Measurements from ENCODE around the gene EHBP1L1. TPM values are rescaled to one million over a fixed set of nuclear protein-coding genes. Genes with fewer than 3 reads are reported as not detected.

EHBP1L1 gene
- total RNA-seq, 1 experiment from 2014 or later: 15.3 TPM

DNA sequence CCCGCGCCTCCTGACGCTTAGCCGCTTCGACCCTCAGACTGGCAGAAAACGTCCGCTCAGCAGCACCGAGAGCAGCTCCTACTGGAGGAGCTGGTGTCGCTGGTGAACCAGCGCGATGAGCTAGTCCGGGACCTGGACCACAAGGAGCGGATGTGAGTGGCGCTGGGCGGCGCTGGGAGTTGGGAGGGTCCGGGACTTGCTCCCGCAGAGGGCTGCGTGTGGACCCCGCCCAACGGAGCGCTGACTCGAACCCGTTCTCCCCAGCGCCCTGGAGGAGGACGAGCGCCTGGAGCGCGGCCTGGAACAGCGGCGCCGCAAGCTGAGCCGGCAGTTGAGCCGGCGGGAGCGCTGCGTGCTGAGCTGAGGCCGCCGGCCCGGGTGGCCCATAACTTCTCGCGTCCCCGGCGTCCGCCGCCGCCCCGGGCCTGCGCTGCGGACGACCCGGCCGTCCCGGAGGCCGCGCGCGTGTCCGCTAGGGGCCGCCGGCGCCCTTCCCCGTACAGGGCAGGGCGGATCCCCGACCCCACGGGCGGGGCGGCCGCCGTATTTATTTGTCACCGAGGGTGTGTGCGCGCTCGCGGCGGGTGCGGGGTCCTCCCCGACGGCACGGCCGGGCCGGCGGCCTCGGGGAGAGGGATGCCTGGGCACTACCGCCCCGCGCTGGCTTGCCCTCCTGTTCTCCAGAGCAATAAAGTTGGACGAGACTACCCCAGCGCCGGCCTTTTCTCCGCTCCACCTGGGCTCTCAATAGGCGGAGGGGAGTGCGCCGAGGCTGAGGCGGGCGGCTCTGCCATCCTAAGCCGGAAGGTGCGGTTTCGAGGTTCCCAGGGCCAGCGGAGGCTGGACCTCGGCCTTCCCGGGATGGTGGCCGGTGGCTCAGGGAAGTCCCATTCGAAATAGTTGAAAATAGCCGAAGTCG, 16.3 kb downstream of the EHBP1L1 start:
- no peak for DNase-seq (ENCODE audit: extremely low read depth, low read depth)

DNA sequence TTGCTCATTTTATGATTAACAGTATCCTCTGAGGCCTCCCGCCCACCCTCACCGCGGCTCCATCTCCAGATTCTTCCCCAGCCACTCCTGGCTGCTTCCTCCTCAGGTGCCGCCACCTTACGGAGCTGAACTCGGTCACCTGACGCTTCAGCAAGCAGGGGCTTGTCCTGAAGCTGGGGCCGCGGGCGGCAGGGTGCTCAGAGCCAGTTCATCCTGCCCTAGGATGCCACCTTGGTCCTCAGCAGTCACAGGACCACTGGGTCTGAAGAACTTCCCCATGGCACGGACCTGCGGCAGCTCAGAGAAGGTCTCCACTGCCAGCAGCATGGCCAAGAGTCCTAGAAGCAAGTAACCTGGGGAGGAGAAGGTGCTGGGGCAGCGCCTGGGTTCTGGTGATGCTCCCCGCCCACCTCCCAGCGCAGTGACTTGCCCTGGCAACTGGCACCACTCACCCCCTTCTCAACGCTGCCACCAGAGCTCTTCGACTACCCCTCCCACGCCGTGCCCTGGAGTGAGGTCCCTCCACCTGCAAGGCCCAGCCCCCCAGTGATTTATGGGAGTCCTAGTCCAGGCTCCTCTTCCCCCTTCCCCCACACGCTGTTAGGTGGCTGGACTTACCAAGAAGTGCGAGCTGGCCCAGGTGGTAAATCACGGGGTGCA, 17.1 kb downstream of the EHBP1L1 start:
- DNase-seq (ENCODE audit: extremely low read depth, low read depth): no peak

GRCh38 chr11:65593518-65594414, 17.9 kb downstream of the EHBP1L1 start:
- no peak for DNase-seq (ENCODE audit: extremely low read depth, low read depth)

DNA sequence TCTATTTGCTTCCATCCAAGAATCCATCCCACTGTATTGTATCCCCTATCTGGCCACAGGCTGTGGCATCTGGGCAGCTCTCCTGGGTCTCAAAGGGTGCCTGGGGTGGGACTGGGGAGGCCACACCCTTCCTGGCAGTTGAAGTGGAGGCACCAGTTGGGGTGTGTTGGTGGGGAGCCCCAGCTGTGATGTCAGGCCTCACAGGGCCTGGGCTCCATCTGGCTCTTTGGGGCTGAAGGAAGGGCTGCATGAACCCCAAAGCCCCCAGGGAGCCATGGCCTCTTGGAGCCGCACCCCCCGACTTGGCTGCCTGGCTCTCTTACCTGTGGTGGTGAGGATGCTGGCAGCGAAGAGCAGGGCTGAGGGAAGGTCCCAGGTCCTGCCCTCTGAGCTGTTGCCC, 19.3 kb downstream of the EHBP1L1 start:
- no peak for DNase-seq (ENCODE audit: extremely low read depth, low read depth)

DNA sequence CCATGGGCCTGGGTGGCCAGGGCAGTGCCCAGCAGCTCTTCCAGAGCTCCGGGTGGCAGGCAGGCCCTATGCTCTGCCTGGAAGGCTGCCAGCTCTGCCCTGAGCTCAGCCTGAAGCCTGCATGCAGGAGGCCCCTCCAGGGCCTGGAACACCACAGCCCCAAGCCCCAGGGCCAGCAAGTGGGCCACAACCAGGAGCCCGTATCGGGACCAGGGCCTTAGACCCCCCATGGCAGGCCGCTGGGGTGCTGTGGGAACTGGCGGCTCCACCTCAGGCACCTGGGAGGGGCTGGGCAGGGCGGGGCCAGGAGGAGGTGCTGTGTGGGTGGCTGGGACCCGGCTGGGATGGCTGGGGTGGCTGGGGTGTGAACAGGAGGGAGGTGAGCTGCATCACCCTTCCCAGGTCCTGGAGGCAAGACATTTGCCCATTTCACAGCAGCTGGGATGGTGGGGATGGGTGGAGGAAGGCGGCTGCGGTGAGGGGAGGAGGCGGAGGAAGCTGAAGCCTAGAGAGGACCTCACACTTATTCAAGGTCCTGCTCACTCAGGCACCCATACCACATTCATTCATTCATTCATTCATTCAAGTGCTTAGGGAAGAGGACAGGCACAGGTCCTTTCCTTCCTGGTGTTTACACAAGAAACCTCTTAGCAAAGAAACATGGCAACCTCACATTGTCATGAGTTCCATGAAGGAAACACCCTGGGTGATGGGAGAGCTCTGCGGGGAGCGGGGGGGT, 19.9 kb downstream of the EHBP1L1 start, which contains the start of gene KCNK7:
TSS of gene KCNK7 (minus strand) at position 258 of the 739 bp plus-strand sequence. CDS start at position 230, 28 bp downstream.
- DNase-seq (ENCODE audit: extremely low read depth, low read depth): no peak

- no peak for DNase-seq (ENCODE audit: extremely low read depth, low read depth)
Observed at GRCh38 chr11:65596520-65596919, 20.7 kb downstream of the EHBP1L1 start.

- no peak for DNase-seq (ENCODE audit: extremely low read depth, low read depth)
Observed at GRCh38 chr11:65598258-65598699, 22.4 kb downstream of the EHBP1L1 start.

DNA sequence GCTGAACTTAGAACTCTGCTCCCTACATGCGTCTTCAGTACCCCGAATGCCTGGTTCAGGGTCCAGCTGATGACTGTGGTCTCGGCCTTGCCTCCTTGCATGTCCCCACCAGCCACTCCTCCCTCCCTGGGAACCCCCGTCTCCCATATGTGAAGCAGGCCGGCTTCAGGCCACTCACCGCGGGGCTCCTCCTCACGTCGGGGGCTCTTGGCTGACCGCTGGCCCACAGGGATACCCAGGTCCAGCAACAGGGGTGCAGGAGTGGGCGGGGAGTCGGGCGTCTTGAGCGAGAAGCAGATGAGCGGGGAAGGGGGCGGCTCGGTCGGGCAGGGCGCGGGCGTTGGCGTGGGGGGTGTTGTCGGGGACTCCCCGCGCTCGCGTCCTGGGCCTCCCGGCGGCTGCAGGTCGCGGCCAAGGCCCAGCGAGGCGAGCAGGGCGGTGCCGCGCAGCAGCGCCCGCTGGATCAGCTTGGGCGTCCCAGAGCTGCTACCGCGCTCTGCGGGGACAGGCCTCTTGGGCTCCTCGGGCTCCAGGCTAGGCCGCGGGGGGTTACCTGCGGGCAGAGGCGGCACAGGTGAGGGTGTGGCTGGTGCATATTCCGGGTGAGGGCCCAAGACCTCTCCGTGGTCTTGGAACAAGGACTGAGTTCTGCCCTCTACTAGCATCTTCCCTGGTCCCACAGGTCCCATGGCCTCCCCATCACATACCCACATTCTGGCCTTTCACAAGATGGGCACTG, 23.5 kb downstream of the EHBP1L1 start:
- no peak for DNase-seq (ENCODE audit: extremely low read depth, low read depth)

GRCh38 chr11:65599955-65600246, 24.0 kb downstream of the EHBP1L1 start:
- DNase-seq (ENCODE audit: extremely low read depth, low read depth): no peak

- no peak for DNase-seq (ENCODE audit: extremely low read depth, low read depth)
Observed at GRCh38 chr11:65604258-65604657, 28.4 kb downstream of the EHBP1L1 start.

GRCh38 chr11:65606876-65607613, 31.2 kb downstream of the EHBP1L1 start:
- DNase-seq (ENCODE audit: extremely low read depth, low read depth): peak; percentile 49

DNA sequence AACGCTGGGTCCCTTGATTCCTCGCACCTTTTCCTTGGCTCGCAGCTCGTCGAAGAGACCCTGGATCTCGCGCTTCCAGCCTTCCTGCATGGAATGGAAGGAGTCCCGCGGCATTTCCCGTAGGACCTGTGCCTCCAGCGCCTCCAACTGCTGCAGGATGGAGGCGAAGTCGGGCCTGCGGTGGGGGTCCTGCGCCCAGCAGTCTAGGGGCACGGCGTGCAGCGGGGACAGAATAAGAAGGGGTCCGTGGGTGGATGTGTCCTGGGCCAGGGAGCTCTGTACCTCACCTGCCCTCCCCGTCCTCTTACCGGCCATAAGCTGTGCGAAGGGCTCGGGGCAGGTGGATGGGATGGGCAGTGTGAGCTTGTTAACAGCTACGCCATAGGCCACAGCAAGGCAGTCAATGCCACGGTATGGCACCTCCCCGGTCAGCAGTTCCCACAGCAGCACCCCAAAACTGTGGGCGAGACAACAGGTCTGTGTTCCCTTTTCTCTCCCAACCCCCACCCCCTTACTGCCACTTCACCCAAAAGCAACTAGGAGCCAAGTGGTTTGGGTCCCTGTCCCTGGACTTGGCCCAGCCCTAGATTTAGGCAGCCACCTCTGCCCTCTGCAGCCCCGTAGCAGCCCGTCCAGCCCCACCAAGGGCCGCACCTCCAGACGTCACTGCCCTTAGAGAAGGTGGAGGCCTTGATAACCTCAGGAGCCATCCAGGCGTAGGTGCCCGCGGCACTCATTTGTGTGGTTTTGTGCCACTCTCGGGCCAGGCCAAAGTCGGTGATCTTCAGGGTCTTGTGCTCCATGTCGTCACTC, 32.0 kb downstream of the EHBP1L1 start:
- DNase-seq (ENCODE audit: extremely low read depth, low read depth): no peak

DNA sequence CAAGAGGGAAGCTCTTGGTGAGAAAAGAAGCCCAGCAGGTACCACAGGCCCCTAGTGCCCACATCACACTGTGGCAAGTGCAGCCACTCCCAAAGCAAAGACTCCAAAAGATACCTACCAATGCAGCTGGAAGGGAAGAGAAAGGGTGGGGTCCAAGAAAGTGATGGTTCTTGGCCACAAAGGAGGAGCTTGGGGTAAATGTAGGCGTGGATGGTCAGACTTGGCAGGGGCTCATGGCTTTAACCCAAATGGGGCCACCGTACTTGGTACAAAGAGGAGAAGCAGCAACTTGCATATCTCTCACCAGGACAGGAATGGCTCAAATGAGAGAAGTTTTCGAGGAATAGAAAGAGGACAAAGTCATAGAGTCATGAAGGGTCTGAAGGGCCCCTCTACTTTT, 33.4 kb downstream of the EHBP1L1 start:
- no peak for DNase-seq (ENCODE audit: extremely low read depth, low read depth)

DNA sequence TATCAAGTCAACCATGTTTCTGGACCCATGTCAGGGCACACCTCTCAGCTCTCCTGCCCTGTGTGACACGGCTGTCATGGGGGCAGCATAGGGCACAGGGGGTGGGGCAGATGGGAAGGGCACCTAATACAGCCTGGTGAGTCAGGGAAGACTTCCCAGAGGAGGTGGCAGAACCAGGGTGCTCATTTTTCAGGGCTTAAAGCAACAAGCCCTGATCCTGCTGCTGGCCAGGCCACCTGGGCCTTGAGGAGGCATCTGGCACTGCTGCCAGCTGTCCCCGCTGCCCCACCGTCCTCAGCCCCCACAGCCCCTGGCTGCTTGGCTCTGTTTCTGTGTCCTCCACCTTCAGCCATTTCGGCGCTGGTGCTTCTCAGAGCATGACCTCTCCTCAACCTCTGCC, 33.8 kb downstream of the EHBP1L1 start:
- no peak for DNase-seq (ENCODE audit: extremely low read depth, low read depth)

DNA sequence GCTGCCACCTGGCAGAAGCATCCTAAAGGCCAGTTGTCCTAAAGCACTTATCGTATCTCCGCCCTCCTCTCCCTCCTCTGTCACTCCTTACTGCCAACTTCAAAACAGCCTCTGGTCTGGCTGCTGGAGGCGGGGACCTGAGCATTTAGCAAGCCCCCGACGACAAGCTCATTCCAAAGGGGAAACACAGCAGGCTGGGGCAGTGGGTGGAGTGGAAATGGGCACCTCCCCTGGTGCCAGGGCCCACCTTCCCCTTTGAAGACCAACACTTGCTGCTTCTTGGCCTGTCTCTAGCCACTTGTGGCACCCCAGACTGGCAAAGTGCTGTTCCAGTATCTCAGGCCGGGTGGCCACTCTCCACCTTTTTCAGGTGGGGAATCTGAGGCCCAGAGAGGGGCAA, 34.6 kb downstream of the EHBP1L1 start:
- no peak for DNase-seq (ENCODE audit: extremely low read depth, low read depth)

GRCh38 chr11:65611028-65611757, 35.3 kb downstream of the EHBP1L1 start:
- no peak for DNase-seq (ENCODE audit: extremely low read depth, low read depth)
